Natural killer cell treated with Interleukin-12 subunit alpha and Interleukin-12 subunit beta and Interleukin-15 and Interleukin-18, amount 100 ng/mL, for 72 hours (primary cell): Measurements from ENCODE around the gene DNASE1L1. TPM values are rescaled to one million over a fixed set of nuclear protein-coding genes. Genes with fewer than 3 reads are reported as not detected.

Experiments used
- ATAC-seq, 2 donors: fragments of 150-1000 bp; cut with Tn5 transposase in 1 of 2; sonication (Bioruptor Pico), chemical (Tn5 transposase) in 1 of 2; 2 replicates each; pipeline ENCODE4 v1.10.0; 2021
- DNase-seq: peaks from one replicate; pipeline ENCODE4 v3.0.0; 2022; ENCODE audit warnings: low spot score
- H3K27ac Mint-ChIP-seq, 2 donors: 1 replicate in 1 of 2; 2 replicates in 1 of 2; pipeline ENCODE4 v1.8.0; 2022; ENCODE audit warnings: mixed read lengths in 2 of 2, mild to moderate bottlenecking in 1 of 2, moderate library complexity in 1 of 2
- H3K27me3 Mint-ChIP-seq, 2 donors: 1 replicate in 1 of 2; 2 replicates in 1 of 2; pipeline ENCODE4 v1.8.0; 2022; ENCODE audit warnings: mixed read lengths in 2 of 2
- H3K36me3 Mint-ChIP-seq: one replicate; pipeline ENCODE4 v1.8.0; 2022; ENCODE audit warnings: mixed read lengths
- H3K4me1 Mint-ChIP-seq, 2 donors: 1 replicate in 1 of 2; 2 replicates in 1 of 2; pipeline ENCODE4 v1.8.0; 2022; ENCODE audit warnings: low read depth in 2 of 2, mixed read lengths in 2 of 2, mild to moderate bottlenecking in 1 of 2
- H3K4me3 Mint-ChIP-seq: one replicate; pipeline ENCODE4 v1.8.0; 2022; ENCODE audit warnings: mixed read lengths
- H3K9me3 Mint-ChIP-seq: 2 replicates; pipeline ENCODE4 v1.8.0; 2022; ENCODE audit warnings: mixed read lengths
- total RNA-seq, 2 donors: library from RNA; stranded (reverse); gene quantifications; one replicate each; pipeline ENCODE4 v1.2.3, GENCODE V29; 2022

DNASE1L1 gene
- total RNA-seq, 2 donors from 2014 or later = 12.4 to 14.6 TPM

GRCh38 chrX:154431341-154431740 is 22.3 kb upstream of the DNASE1L1 start:
- Mint-ChIP-seq H3K4me3 (peak overlapping the region; percentile 82), H3K27ac (peak overlapping the region; percentile 84 to 86), H3K36me3 (no peaks in the 10 kb centered on the region), H3K4me1 (peaks cover 27 to 32% of the 10 kb centered on the region in 2 donors), H3K27me3 (no peaks in the 10 kb centered on the region), H3K9me3 (no peaks in the 10 kb centered on the region)
- ATAC-seq (no peak), DNase-seq (no peak)

- ATAC-seq (peak in 1 of 2 donors; percentile 25), DNase-seq (no peak)
- Mint-ChIP-seq H3K27ac (peak overlapping the region; percentile 84 to 86), H3K4me1 (peaks cover 23 to 28% of the 10 kb centered on the region in 2 donors), H3K27me3 (no peaks in the 10 kb centered on the region), H3K9me3 (no peaks in the 10 kb centered on the region), H3K36me3 (no peaks in the 10 kb centered on the region), H3K4me3 (peak overlapping the region; percentile 82)
These were observed 21.9 kb upstream of the DNASE1L1 start for GRCh38 chrX:154430916-154431315.

- Mint-ChIP-seq H3K36me3 (no peaks in the 10 kb centered on the region), H3K27me3 (no peaks in the 10 kb centered on the region), H3K27ac (peak overlapping the region; percentile 84 to 86), H3K4me1 (peaks cover 23 to 24% of the 10 kb centered on the region in 2 donors), H3K9me3 (no peaks in the 10 kb centered on the region), H3K4me3 (peak overlapping the region; percentile 82)
- ATAC-seq (no peak), DNase-seq (no peak)
These were observed 21.4 kb upstream of the DNASE1L1 start for GRCh38 chrX:154430479-154430878.

GRCh38 chrX:154429711-154430110 is 20.7 kb upstream of the DNASE1L1 start:
- Mint-ChIP-seq H3K36me3 (no peaks in the 10 kb centered on the region), H3K9me3 (no peaks in the 10 kb centered on the region), H3K27ac (peak overlapping the region in 1 of 2 donors; percentile 84), H3K4me1 (peaks cover 23 to 24% of the 10 kb centered on the region in 2 donors), H3K4me3 (peak overlapping the region; percentile 84), H3K27me3 (no peaks in the 10 kb centered on the region)
- ATAC-seq (no peak), DNase-seq (no peak)

GRCh38 chrX:154428176-154429171 is 19.4 kb upstream of the DNASE1L1 start, which contains the start of gene ATP6AP1:
ATP6AP1 (plus strand) TSS chrX:154428677; CDS start chrX:154428693, 16 bp downstream.
- DNase-seq (peak; percentile 91), ATAC-seq (peak; percentile 98 to 99)
- Mint-ChIP-seq H3K4me3 (peak within 1 kb of the TSS; percentile 84), H3K36me3 (no peaks in the 10 kb centered on the region), H3K27ac (peak within 1 kb of the TSS; percentile 62 to 84), H3K27me3 (no peaks in the 10 kb centered on the region), H3K9me3 (no peaks in the 10 kb centered on the region), H3K4me1 (peaks cover 23 to 30% of the 10 kb centered on the region in 2 donors)

GRCh38 chrX:154426916-154427770 is 18.1 kb upstream of the DNASE1L1 start:
- H3K4me3 Mint-ChIP-seq = peak overlapping the region; percentile 84
- no peaks in the 10 kb centered on the region for H3K36me3 Mint-ChIP-seq
- no peak for DNase-seq
- ATAC-seq = no peak
- peaks cover 23 to 30% of the 10 kb centered on the region in 2 donors for H3K4me1 Mint-ChIP-seq
- H3K27me3 Mint-ChIP-seq = no peaks in the 10 kb centered on the region
- H3K9me3 Mint-ChIP-seq = no peaks in the 10 kb centered on the region
- H3K27ac Mint-ChIP-seq = peak overlapping the region in 1 of 2 donors; percentile 62

GRCh38 chrX:154420402-154420756 is 11.3 kb upstream of the DNASE1L1 start:
- DNase-seq (no peak), ATAC-seq (no peak)
- no peaks in the 10 kb centered on the region for H3K9me3 Mint-ChIP-seq
- no peak overlapping the region for H3K27ac Mint-ChIP-seq
- H3K4me3 Mint-ChIP-seq = no peak overlapping the region
- H3K4me1 Mint-ChIP-seq = peaks cover 0 to 9% of the 10 kb centered on the region in 2 donors
- H3K36me3 Mint-ChIP-seq = no peaks in the 10 kb centered on the region
- H3K27me3 Mint-ChIP-seq = peaks cover 0 to 2% of the 10 kb centered on the region in 2 donors

GRCh38 chrX:154419688-154420401 is 10.8 kb upstream of the DNASE1L1 start:
- ATAC-seq = no peak

GRCh38 chrX:154419189-154419588 is 10.1 kb upstream of the DNASE1L1 start:
- Mint-ChIP-seq H3K36me3 (no peaks in the 10 kb centered on the region), H3K27ac (peak overlapping the region in 1 of 2 donors; percentile 23), H3K4me3 (no peak overlapping the region), H3K9me3 (no peaks in the 10 kb centered on the region), H3K27me3 (peaks cover 0 to 2% of the 10 kb centered on the region in 2 donors), H3K4me1 (peaks cover 0 to 6% of the 10 kb centered on the region in 2 donors)
- DNase-seq (no peak), ATAC-seq (no peak)

More at GRCh38 chrX:154419688-154420401, 10.8 kb upstream of the DNASE1L1 start:
- H3K4me3 Mint-ChIP-seq = no peak overlapping the region
- no peak for DNase-seq
- H3K27me3 Mint-ChIP-seq = peaks cover 0 to 2% of the 10 kb centered on the region in 2 donors
- no peaks in the 10 kb centered on the region for H3K9me3 Mint-ChIP-seq
- no peak overlapping the region for H3K27ac Mint-ChIP-seq
- H3K36me3 Mint-ChIP-seq = no peaks in the 10 kb centered on the region
- H3K4me1 Mint-ChIP-seq = peaks cover 0 to 9% of the 10 kb centered on the region in 2 donors

GRCh38 chrX:154417157-154417556 is 8.1 kb upstream of the DNASE1L1 start:
- no peak for ATAC-seq
- peaks cover 0 to 2% of the 10 kb centered on the region in 2 donors for H3K27me3 Mint-ChIP-seq
- H3K9me3 Mint-ChIP-seq = no peaks in the 10 kb centered on the region
- H3K4me1 Mint-ChIP-seq = peaks cover 6 to 8% of the 10 kb centered on the region in 2 donors
- H3K4me3 Mint-ChIP-seq = no peak overlapping the region
- peak overlapping the region in 1 of 2 donors; percentile 68 for H3K27ac Mint-ChIP-seq
- H3K36me3 Mint-ChIP-seq = no peaks in the 10 kb centered on the region
- DNase-seq = no peak

- H3K27me3 Mint-ChIP-seq = peaks cover 0 to 7% of the 10 kb centered on the region in 2 donors
- peak overlapping the region; percentile 75 for H3K4me3 Mint-ChIP-seq
- peaks cover 14 to 15% of the 10 kb centered on the region in 2 donors for H3K4me1 Mint-ChIP-seq
- ATAC-seq = no peak
- no peak for DNase-seq
- H3K36me3 Mint-ChIP-seq = no peaks in the 10 kb centered on the region
- H3K9me3 Mint-ChIP-seq = no peaks in the 10 kb centered on the region
- H3K27ac Mint-ChIP-seq = peak overlapping the region; percentile 41 to 80
These were observed 4.1 kb upstream of the DNASE1L1 start for GRCh38 chrX:154413142-154413541.

GRCh38 chrX:154412468-154412867 is 3.4 kb upstream of the DNASE1L1 start:
- Mint-ChIP-seq H3K36me3 (no peaks in the 10 kb centered on the region), H3K9me3 (no peaks in the 10 kb centered on the region), H3K27me3 (peaks cover 0 to 7% of the 10 kb centered on the region in 2 donors), H3K4me3 (peak overlapping the region; percentile 75), H3K4me1 (peaks cover 14 to 15% of the 10 kb centered on the region in 2 donors), H3K27ac (peak overlapping the region; percentile 41 to 80)
- ATAC-seq (peak; percentile 16 to 65), DNase-seq (no peak)

- Mint-ChIP-seq H3K9me3 (no peaks in the 10 kb centered on the region), H3K27ac (peak overlapping the region; percentile 41 to 80), H3K4me3 (peak overlapping the region; percentile 75), H3K36me3 (no peaks in the 10 kb centered on the region), H3K4me1 (peaks cover 14 to 15% of the 10 kb centered on the region in 2 donors), H3K27me3 (peaks cover 0 to 7% of the 10 kb centered on the region in 2 donors)
- DNase-seq = peak; percentile 62
- peak; percentile 68 to 81 for ATAC-seq
These were observed 2.9 kb upstream of the DNASE1L1 start for GRCh38 chrX:154411981-154412340.
